NCI-H510A treated with DMSO at 0.1 percent for 48 hours (cell line): ENCODE data around the gene RUNX3.

Experiments used
- DNase-seq: peaks from one replicate; lab custom pipeline; 2025; lab: John Stamatoyannopoulos, UW

Gene RUNX3

GRCh38 chr1:24963099-24963872 lies 33.2 kb upstream of the RUNX3 start:
- DNase-seq: no peak

GRCh38 chr1:24961961-24962861 lies 32.1 kb upstream of the RUNX3 start:
- no peak for DNase-seq

- DNase-seq: no peak
Observed at GRCh38 chr1:24961334-24961733, 31.3 kb upstream of the RUNX3 start.

GRCh38 chr1:24960071-24960801 lies 30.2 kb upstream of the RUNX3 start:
- DNase-seq: no peak

GRCh38 chr1:24959623-24959975 lies 29.5 kb upstream of the RUNX3 start:
- no peak for DNase-seq

GRCh38 chr1:24958766-24959622 lies 28.9 kb upstream of the RUNX3 start:
- no peak for DNase-seq

- DNase-seq: no peak
Observed at GRCh38 chr1:24957808-24958752, 28.0 kb upstream of the RUNX3 start.

GRCh38 chr1:24957016-24957807 lies 27.1 kb upstream of the RUNX3 start:
- no peak for DNase-seq

- DNase-seq: no peak
Observed at GRCh38 chr1:24955779-24956365, 25.8 kb upstream of the RUNX3 start.

- DNase-seq: no peak
Observed at GRCh38 chr1:24955161-24955560, 25.1 kb upstream of the RUNX3 start.

GRCh38 chr1:24954631-24955030 lies 24.6 kb upstream of the RUNX3 start:
- DNase-seq: no peak

- DNase-seq: no peak
Observed at GRCh38 chr1:24954022-24954421, 23.9 kb upstream of the RUNX3 start.

- no peak for DNase-seq
Observed at GRCh38 chr1:24952413-24952841, 22.4 kb upstream of the RUNX3 start.

- DNase-seq: no peak
Observed at GRCh38 chr1:24951810-24952412, 21.8 kb upstream of the RUNX3 start.

GRCh38 chr1:24951337-24951736 lies 21.3 kb upstream of the RUNX3 start:
- DNase-seq: no peak

GRCh38 chr1:24949331-24949881 lies 19.3 kb upstream of the RUNX3 start:
- DNase-seq: no peak

GRCh38 chr1:24948079-24948827 lies 18.2 kb upstream of the RUNX3 start:
- no peak for DNase-seq
